Breast epithelium (tissue), 4 donors: ENCODE measurements around the gene SLC13A2. TPM values are rescaled to one million over a fixed set of nuclear protein-coding genes. Genes with fewer than 3 reads are reported as not detected.
A peak's percentile ranks its signal among the peaks of the same experiment; 100 is the strongest.

Source experiments
- DNase-seq, 2 donors: peaks; one replicate each; pipeline ENCODE4 v3.0.0-alpha.2; 2019; ENCODE audit warnings: low spot score in 2 of 2
- H3K27ac ChIP-seq, 2 donors: fragments of 200-600 bp; sonication (generic) in 1 of 2; one replicate each; pipeline ENCODE4 v1.5.1; 2016 to 2019; ENCODE audit warnings: mild to moderate bottlenecking in 1 of 2
- H3K27me3 ChIP-seq, 2 donors: fragments of 200-600 bp; sonication (generic) in 1 of 2; one replicate each; pipeline versions ENCODE4 v1.5.1 to v1.6.0; 2017 to 2019; ENCODE audit warnings: control low read depth in 1 of 2, mild to moderate bottlenecking in 1 of 2
- H3K36me3 ChIP-seq: fragments of 200-600 bp; one replicate; pipeline ENCODE4 v1.5.1; 2019
- H3K4me1 ChIP-seq, 2 donors: fragments of 200-600 bp; sonication (generic); one replicate each; pipeline ENCODE4 v1.5.1; 2016 to 2019; ENCODE audit warnings: control low read depth in 1 of 2
- H3K4me3 ChIP-seq, 3 donors: fragments of 200-600 bp; sonication (generic); 1 replicate in 2 of 3; 2 replicates in 1 of 3; pipeline ENCODE4 v1.5.1; 2016 to 2019; ENCODE audit warnings: mild to moderate bottlenecking in 3 of 3, moderate library complexity in 2 of 3
- H3K9me3 ChIP-seq, 2 donors: fragments of 200-600 bp; sonication (generic) in 1 of 2; one replicate each; pipeline ENCODE4 v1.5.1; 2016 to 2019; ENCODE audit warnings: control low read depth in 1 of 2
- POLR2A ChIP-seq: fragments of 450-650 bp; IDR thresholded peaks from one replicate; pipeline ENCODE4 v1.6.1; 2016; ENCODE audit warnings: antibody characterized with exemption, mild to moderate bottlenecking, moderate library complexity
- POLR2AphosphoS5 ChIP-seq, 3 donors: sonication (generic); formaldehyde crosslinking; IDR thresholded peaks; one replicate each; pipeline ENCODE4 v1.6.1; 2017; ENCODE audit warnings: antibody characterized with exemption in 3 of 3
- intact Hi-C: fragments of 100-400 bp; cut with DNase I; formaldehyde crosslinking; loops from one replicate; pipeline ENCODE4 v1.15.1; 2023; ENCODE audit warnings: low total_unique reads
- total RNA-seq, 3 donors: library from RNA; depleted of rRNA; stranded (reverse); fragments of >200 nt; gene quantifications; one replicate each; pipeline ENCODE4 v1.1.0, GENCODE V29; 2016
- TF ChIP-seq, protein P1 (sequence below), 3 donors: fragments of 450-650 bp; IDR thresholded peaks; one replicate each; pipeline ENCODE4 v1.5.1; 2016 to 2017; ENCODE audit warnings: antibody characterized with exemption in 3 of 3, mild to moderate bottlenecking in 3 of 3, moderate library complexity in 3 of 3

Gene SLC13A2
- total RNA-seq, 3 donors from 2014 or later: 0.66 to 4.0 TPM; not detected in 1

DNA sequence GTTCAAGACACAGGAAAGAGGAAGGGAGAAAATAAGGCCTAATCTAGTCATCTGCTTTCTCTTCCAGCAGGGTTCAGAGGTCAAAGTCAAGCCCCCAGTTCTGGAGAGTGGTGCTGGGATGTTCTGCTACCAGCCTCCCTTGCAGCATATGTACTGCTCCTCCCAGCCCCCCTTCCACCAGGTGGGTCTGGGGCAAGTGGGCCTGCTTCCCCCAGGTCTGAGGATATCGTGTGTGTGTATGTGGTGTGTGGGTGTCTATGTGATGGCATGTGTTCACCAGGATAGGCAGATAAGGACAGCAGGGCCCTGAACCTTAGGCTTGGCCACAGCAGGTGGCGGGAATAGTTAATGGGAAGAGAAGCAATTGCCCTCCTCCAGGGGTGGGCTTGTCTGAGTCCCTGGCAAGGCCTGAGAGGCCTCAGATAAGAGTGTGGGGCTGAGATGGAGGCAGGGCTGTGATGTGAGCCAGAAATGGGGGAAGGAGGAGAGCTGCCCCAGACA, 53.8 kb downstream of the SLC13A2 start:
- Histone ChIP-seq H3K27me3 (no peaks in the 10 kb centered on the region), H3K4me1 (peaks cover 0 to 9% of the 10 kb centered on the region in 2 donors), H3K27ac (peak overlapping the region; percentile 76 to 85), H3K36me3 (no peaks in the 10 kb centered on the region), H3K4me3 (no peak overlapping the region), H3K9me3 (no peaks in the 10 kb centered on the region)
- DNase-seq: no peak
- intact Hi-C loops: no loop called here
- TF ChIP-seq, protein P1, sequence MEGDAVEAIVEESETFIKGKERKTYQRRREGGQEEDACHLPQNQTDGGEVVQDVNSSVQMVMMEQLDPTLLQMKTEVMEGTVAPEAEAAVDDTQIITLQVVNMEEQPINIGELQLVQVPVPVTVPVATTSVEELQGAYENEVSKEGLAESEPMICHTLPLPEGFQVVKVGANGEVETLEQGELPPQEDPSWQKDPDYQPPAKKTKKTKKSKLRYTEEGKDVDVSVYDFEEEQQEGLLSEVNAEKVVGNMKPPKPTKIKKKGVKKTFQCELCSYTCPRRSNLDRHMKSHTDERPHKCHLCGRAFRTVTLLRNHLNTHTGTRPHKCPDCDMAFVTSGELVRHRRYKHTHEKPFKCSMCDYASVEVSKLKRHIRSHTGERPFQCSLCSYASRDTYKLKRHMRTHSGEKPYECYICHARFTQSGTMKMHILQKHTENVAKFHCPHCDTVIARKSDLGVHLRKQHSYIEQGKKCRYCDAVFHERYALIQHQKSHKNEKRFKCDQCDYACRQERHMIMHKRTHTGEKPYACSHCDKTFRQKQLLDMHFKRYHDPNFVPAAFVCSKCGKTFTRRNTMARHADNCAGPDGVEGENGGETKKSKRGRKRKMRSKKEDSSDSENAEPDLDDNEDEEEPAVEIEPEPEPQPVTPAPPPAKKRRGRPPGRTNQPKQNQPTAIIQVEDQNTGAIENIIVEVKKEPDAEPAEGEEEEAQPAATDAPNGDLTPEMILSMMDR (IDR thresholded peaks at IDR 0.05): no peak
- no peak for TF ChIP-seq POLR2A
- TF ChIP-seq POLR2AphosphoS5 (IDR thresholded peaks at IDR 0.05): no peak

DNA sequence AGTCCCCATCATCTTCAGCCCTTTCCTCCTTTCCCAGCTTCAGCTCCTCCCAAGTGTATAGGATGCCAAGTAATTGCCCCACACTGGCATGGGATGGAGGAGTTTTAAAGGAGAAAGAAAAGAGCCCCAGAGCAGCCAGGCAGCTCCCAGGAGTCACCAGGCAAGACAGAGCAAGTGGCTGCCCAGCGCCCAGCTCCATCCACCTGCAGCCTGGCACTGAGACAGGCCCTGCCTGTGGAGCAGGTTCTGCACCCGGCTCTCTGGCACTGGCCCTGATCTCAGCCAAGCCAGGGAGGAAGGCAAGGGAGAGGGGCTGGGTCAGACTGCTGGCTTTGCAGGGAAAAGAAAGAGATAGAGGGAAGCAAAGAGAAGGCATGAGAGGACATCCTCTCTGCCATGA, 54.4 kb downstream of the SLC13A2 start:
- H3K9me3 ChIP-seq: no peaks in the 10 kb centered on the region
- no peaks in the 10 kb centered on the region for H3K27me3 ChIP-seq
- no peaks in the 10 kb centered on the region for H3K36me3 ChIP-seq
- peaks cover 0 to 9% of the 10 kb centered on the region in 2 donors for H3K4me1 ChIP-seq
- peak; percentile 69 to 72 for DNase-seq
- intact Hi-C loops: no loop called here
- H3K27ac ChIP-seq: peak overlapping the region; percentile 76 to 85
- no peak overlapping the region for H3K4me3 ChIP-seq
- TF ChIP-seq, protein P1 (IDR thresholded peaks at IDR 0.05): no peak
- no peak for TF ChIP-seq POLR2AphosphoS5 (IDR thresholded peaks at IDR 0.05)
- no peak for TF ChIP-seq POLR2A

DNA sequence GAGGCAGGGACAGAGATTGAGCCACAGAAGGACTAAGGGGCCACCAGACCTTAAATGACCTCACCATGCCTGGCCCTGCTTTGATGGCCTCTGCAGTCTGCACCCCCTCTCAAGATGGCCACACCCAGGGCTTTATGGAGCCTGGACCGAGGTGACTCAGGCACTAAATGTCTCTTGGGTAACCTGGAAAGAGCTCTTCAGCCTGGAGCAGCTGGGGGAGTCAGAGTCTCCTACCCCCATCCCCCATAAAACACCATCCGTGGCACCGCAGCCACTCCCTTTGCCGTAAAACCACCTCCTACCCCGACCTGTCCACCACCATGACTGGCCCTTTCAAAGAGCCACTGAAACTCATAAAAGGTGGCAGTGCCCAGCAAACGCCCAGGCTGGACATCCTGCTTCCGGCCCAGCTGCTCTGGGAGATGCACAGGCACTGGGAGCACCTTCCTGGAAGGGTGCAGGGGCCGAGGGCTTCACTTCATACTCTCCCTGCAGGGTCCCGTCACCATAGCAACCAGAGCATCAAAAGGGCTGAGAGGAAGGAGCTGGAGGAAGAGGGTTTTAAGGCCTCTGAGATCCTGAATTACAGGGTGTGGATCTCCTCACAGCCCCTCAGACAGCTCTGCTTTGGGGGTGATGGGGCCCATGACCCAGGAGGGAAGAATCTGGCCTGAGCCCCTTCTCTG, 55.0 kb downstream of the SLC13A2 start:
- peaks cover 0 to 9% of the 10 kb centered on the region in 2 donors for H3K4me1 ChIP-seq
- no peaks in the 10 kb centered on the region for H3K27me3 ChIP-seq
- TF ChIP-seq POLR2A (no peak), POLR2AphosphoS5 (IDR thresholded peaks at IDR 0.05) (no peak)
- TF ChIP-seq, protein P1 (IDR thresholded peaks at IDR 0.05): no peak

DNA sequence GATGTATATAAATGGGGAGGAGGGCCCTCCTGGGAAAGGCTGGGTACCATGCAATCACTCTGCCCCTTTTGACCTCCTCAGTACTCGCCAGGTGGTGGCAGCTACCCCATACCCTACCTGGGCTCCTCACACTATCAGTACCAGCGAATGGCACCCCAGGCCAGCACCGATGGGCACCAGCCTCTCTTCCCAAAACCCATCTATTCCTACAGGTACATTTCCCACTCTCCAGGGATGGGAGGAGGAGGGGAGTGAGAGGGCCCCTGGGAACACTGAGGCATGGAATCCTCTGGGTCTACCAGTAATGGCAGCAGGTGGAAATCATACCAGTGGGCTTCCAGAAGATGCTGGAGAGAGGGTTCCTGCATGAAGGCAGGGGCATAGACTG, 55.6 kb downstream of the SLC13A2 start:
- no peak overlapping the region for H3K4me3 ChIP-seq
- TF ChIP-seq POLR2AphosphoS5 (IDR thresholded peaks at IDR 0.05) (no peak), POLR2A (no peak)
- TF ChIP-seq, protein P1 (IDR thresholded peaks at IDR 0.05): no peak
- intact Hi-C loops: no loop called here
- H3K4me1 ChIP-seq: peaks cover 0 to 9% of the 10 kb centered on the region in 2 donors
- DNase-seq: no peak
- no peaks in the 10 kb centered on the region for H3K36me3 ChIP-seq
- H3K27me3 ChIP-seq: no peaks in the 10 kb centered on the region
- no peak overlapping the region for H3K27ac ChIP-seq
- no peaks in the 10 kb centered on the region for H3K9me3 ChIP-seq

More for the DNA sequence above, 55.0 kb downstream of the SLC13A2 start:
- Histone ChIP-seq H3K9me3 (no peaks in the 10 kb centered on the region), H3K4me3 (no peak overlapping the region), H3K36me3 (no peaks in the 10 kb centered on the region), H3K27ac (no peak overlapping the region)
- intact Hi-C loops: no loop called here
- no peak for DNase-seq

DNA sequence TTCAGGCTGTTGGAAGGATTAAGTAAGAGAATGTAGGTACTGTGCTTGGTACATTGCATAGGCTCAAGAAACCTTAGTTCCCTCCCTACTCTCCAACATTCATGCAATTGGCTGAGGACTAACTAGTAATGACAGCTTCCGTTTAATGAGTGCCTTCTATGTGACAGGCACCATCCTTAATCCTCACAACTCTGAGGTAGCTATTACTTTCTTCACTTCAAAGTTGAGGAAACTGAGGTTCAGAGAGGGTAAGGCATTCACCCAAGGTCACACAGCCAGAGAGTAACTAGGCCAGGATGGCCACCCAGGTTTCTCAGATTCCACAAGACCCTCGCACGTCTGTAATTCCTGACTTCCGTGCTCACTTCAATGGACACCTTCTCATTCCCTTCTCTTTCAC, 56.8 kb downstream of the SLC13A2 start:
- Histone ChIP-seq H3K27ac (no peak overlapping the region), H3K4me3 (no peak overlapping the region), H3K9me3 (no peaks in the 10 kb centered on the region), H3K4me1 (peaks cover 0 to 9% of the 10 kb centered on the region in 2 donors), H3K27me3 (no peaks in the 10 kb centered on the region), H3K36me3 (no peaks in the 10 kb centered on the region)
- DNase-seq: no peak
- no peak for TF ChIP-seq POLR2AphosphoS5 (IDR thresholded peaks at IDR 0.05)
- intact Hi-C loops: no loop called here
